NCI-H345 treated with DMSO at 0.1 percent for 48 hours (cell line): ENCODE data around the gene SERPINA9.

Experiments used
- DNase-seq: peaks from one replicate; lab custom pipeline; 2025; ENCODE audit not compliant: unreplicated experiment; lab: John Stamatoyannopoulos, UW

SERPINA9 gene

GRCh38 chr14:94464290-94464689 is 11.7 kb downstream of the SERPINA9 start:
- DNase-seq: no peak

GRCh38 chr14:94462763-94463572 is 13.0 kb downstream of the SERPINA9 start:
- DNase-seq: no peak

- DNase-seq: no peak
Measured at GRCh38 chr14:94462219-94462551, 13.8 kb downstream of the SERPINA9 start.

- DNase-seq: no peak
Measured at GRCh38 chr14:94461526-94462218, 14.3 kb downstream of the SERPINA9 start.

- no peak for DNase-seq
Measured at GRCh38 chr14:94460631-94461416, 15.2 kb downstream of the SERPINA9 start.

GRCh38 chr14:94458558-94459205 is 17.3 kb downstream of the SERPINA9 start:
- DNase-seq: no peak

- no peak for DNase-seq
Measured at GRCh38 chr14:94458096-94458495, 17.9 kb downstream of the SERPINA9 start.

GRCh38 chr14:94455928-94456327 is 20.1 kb downstream of the SERPINA9 start:
- DNase-seq: no peak

GRCh38 chr14:94451826-94452225 is 24.2 kb downstream of the SERPINA9 start:
- DNase-seq: no peak

GRCh38 chr14:94451091-94451771 is 24.8 kb downstream of the SERPINA9 start:
- no peak for DNase-seq

GRCh38 chr14:94450722-94451090 is 25.3 kb downstream of the SERPINA9 start:
- no peak for DNase-seq

- no peak for DNase-seq
Measured at GRCh38 chr14:94449930-94450329, 26.1 kb downstream of the SERPINA9 start.

- DNase-seq: no peak
Measured at GRCh38 chr14:94448071-94448808, 27.8 kb downstream of the SERPINA9 start.

GRCh38 chr14:94447206-94447605 is 28.8 kb downstream of the SERPINA9 start:
- no peak for DNase-seq

GRCh38 chr14:94446126-94446525 is 29.9 kb downstream of the SERPINA9 start:
- no peak for DNase-seq

- no peak for DNase-seq
Measured at GRCh38 chr14:94445003-94445402, 31.0 kb downstream of the SERPINA9 start.

- DNase-seq: no peak
Measured at GRCh38 chr14:94441531-94442205, 34.3 kb downstream of the SERPINA9 start.

- no peak for DNase-seq
Measured at GRCh38 chr14:94441130-94441529, 34.9 kb downstream of the SERPINA9 start.

GRCh38 chr14:94439453-94440057 is 36.4 kb downstream of the SERPINA9 start:
- DNase-seq: no peak
